A172 (cell line): Measurements from ENCODE around the gene MSRB1. TPM values are rescaled to one million over a fixed set of nuclear protein-coding genes. Genes with fewer than 3 reads are reported as not detected.
A peak's percentile ranks its signal among the peaks of the same experiment; 100 is the strongest.
"Not testable (repeated sequence)": the region's sequence is repeated elsewhere in the genome, so short reads cannot be mapped to it uniquely, and the experiment has no call there.

Experiments
- DNase-seq: peaks from one replicate; pipeline ENCODE4 v3.0.0-alpha.2; 2015; ENCODE audit warnings: low spot score
- total RNA-seq: library from RNA; depleted of rRNA; stranded (reverse); fragments of >200 nt; shearing (Covaris generic); gene quantifications from 2 replicates; pipeline ENCODE4 v1.2.3, GENCODE V29; 2014

The MSRB1 gene
- total RNA-seq, 1 experiment from 2014 or later: 15.6 TPM

GRCh38 chr16:1940273-1941161 lies 2.5 kb downstream of the MSRB1 start:
- DNase-seq: no peak

GRCh38 chr16:1939833-1940232 lies 3.2 kb downstream of the MSRB1 start:
- not testable (repeated sequence) for DNase-seq

GRCh38 chr16:1938910-1939309 lies 4.1 kb downstream of the MSRB1 start:
- DNase-seq: no peak

- DNase-seq: no peak
Observed at GRCh38 chr16:1938316-1938715, 4.7 kb downstream of the MSRB1 start.

- no peak for DNase-seq
Observed at GRCh38 chr16:1936945-1937479, 6.0 kb downstream of the MSRB1 start.

- DNase-seq: no peak
Observed at GRCh38 chr16:1933097-1933661, 9.8 kb downstream of the MSRB1 start.

GRCh38 chr16:1932050-1933028 lies 10.7 kb downstream of the MSRB1 start:
- DNase-seq: peak; percentile 36

- DNase-seq: no peak
Observed at GRCh38 chr16:1930338-1930720, 12.7 kb downstream of the MSRB1 start.

GRCh38 chr16:1929578-1930337 lies 13.2 kb downstream of the MSRB1 start:
- peak; percentile 60 for DNase-seq

- peak; percentile 57 for DNase-seq
Observed at GRCh38 chr16:1929105-1929504, 13.9 kb downstream of the MSRB1 start.

GRCh38 chr16:1926271-1926670 lies 16.7 kb downstream of the MSRB1 start:
- no peak for DNase-seq

- no peak for DNase-seq
Observed at GRCh38 chr16:1924095-1924494, 18.9 kb downstream of the MSRB1 start.

- peak; percentile 92 for DNase-seq
Observed at GRCh38 chr16:1923299-1924034, 19.5 kb downstream of the MSRB1 start.

GRCh38 chr16:1922357-1922756 lies 20.6 kb downstream of the MSRB1 start:
- DNase-seq: no peak

- peak; percentile 49 for DNase-seq
Observed at GRCh38 chr16:1920727-1921171, 22.2 kb downstream of the MSRB1 start.

GRCh38 chr16:1920122-1920521 lies 22.9 kb downstream of the MSRB1 start:
- not testable (repeated sequence) for DNase-seq

GRCh38 chr16:1919327-1919998 lies 23.5 kb downstream of the MSRB1 start:
- no peak for DNase-seq

GRCh38 chr16:1918351-1919326 lies 24.4 kb downstream of the MSRB1 start, which contains the start of gene HS3ST6:
Gene HS3ST6 (minus strand): TSS chr16:1918415. CDS start chr16:1918323, 92 bp downstream.
- DNase-seq: no peak
